IPS-18c (cell line): ENCODE measurements around the gene SPOP.
"Not testable (repeated sequence)": the region's sequence is repeated elsewhere in the genome, so short reads cannot be mapped to it uniquely, and the experiment has no call there.

Experiments used
- H3K4me3 ChIP-seq: 2 replicates; pipeline ENCODE4 v1.7.0; 2013; ENCODE audit warnings: low read depth, mild to moderate bottlenecking, low read length, moderate library complexity; ENCODE audit not compliant: insufficient read depth
- H3K9me3 ChIP-seq: one replicate; pipeline ENCODE4 v1.6.1; 2013; ENCODE audit warnings: mild to moderate bottlenecking, low read length, moderate library complexity; ENCODE audit not compliant: control insufficient read depth, insufficient read depth

SPOP gene

GRCh38 chr17:49574945-49575678 lies 102.8 kb downstream of the SPOP start:
- H3K9me3 ChIP-seq: no peaks in the 10 kb centered on the region
- H3K4me3 ChIP-seq: peak overlapping the region; percentile 87

DNA sequence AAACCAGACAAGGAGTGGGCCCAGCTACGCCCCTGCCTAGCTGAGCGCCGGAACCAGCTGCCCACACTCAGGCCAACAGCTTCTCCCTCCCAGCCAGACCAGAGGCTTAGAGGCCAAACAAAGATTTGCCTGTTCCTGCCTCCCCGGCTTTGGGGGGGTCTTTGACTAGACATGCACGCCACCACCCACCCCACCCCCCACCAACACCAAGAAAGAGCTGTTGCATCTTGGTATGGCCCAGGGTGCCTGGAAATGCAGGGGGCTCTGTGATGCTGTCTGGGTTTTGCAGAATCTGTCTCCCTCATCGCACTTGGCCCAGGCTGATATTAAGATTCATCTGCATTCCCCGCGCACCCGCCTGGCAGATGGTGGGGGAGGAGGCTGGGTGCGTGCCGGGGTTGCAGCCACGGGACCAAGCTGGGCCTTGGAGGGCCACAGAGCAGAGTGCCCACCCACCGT lies 103.5 kb downstream of the SPOP start:
- H3K9me3 ChIP-seq: no peaks in the 10 kb centered on the region
- H3K4me3 ChIP-seq: no peak overlapping the region

GRCh38 chr17:49573510-49574322 lies 104.2 kb downstream of the SPOP start:
- no peaks in the 10 kb centered on the region for H3K9me3 ChIP-seq
- no peak overlapping the region for H3K4me3 ChIP-seq

DNA sequence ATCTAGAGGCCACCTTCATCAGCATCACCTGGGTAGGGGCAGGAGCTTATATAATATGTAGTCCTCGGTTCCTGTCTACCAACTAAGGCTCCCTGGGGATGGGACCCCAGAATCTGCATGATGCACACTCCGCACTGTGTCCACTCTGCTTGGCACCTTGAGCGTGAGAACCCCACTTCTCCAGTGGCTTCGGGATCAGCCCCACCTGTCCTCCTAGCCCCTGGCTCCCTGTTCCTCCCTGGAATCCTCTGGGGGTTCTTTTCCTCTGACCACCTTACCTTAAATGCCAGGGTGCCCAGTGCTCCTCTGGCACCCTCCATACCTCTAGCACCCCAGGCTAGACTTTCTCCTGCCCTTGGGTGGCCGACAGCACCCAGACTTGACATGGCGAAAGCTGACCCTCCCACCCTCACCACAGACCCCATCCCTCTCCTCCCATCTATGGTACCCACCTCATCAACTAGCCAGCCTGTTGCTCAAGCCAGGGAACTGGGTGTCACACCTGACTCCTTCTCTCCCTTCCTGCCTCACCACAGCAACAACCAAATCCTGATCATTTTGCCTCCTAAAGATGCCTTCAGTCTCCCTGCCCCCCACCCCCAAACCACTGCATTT lies 105.0 kb downstream of the SPOP start:
- Histone ChIP-seq H3K9me3 (no peaks in the 10 kb centered on the region), H3K4me3 (no peak overlapping the region)

DNA sequence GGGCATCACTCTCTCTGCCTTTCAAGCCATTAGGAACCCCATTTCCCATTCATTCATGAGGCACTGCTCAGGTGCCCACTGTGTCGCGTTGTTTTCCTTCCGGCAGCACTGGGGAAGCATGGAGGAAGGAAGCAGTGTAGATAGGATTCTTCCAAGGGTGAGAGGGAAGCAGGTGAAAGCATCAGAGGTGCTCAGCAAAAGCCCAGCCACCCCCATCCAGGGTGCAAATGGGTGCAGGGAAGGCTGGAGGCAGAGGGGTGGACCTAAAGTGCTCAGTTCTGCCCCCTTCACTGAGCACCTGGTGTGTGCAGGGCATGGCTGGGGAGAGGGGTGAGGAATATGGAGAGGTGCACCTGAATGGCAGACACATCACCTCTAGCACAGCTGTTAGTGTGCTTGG lies 105.7 kb downstream of the SPOP start:
- Histone ChIP-seq H3K4me3 (no peak overlapping the region), H3K9me3 (no peaks in the 10 kb centered on the region)

DNA sequence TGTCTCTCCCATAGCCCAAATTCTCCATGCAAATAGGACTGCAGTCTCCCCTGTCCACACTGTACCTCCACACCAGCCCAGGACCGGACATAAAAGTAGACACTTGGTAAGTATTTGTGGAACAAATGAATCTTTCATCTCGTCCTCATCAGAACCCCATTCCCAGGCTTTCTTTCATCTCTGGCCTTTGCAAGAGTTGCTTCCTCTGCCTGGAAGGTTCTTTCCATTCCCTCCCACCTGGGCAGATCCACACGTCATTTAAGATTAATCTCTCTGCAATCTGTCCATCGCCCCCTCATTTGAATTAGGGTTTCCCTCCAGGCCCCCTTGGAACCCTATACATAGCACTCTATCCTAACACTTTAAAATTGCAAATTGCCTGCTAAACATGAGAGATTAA lies 106.1 kb downstream of the SPOP start:
- H3K4me3 ChIP-seq: no peak overlapping the region
- no peaks in the 10 kb centered on the region for H3K9me3 ChIP-seq

DNA sequence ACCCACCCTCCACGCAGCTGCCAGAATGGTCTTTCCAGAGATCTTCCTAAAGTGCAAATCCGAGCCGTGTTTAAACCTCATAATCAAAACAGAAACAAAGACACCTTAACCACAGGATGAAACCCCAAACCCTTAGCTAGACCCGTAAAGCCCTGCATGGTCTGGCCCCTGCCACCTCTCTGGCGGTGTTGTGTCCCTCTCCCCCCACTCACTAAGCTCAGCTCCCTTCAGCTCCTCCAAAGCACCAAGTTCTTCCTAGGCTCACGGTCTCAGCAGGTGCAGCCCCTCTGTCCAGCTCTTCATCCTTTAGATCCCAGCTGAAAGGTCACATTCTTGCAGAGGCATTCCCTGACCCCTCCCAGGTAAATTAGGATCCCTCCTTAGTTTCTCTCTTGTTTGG lies 106.6 kb downstream of the SPOP start:
- H3K9me3 ChIP-seq: no peaks in the 10 kb centered on the region
- no peak overlapping the region for H3K4me3 ChIP-seq

GRCh38 chr17:49570540-49571242 lies 107.2 kb downstream of the SPOP start:
- no peaks in the 10 kb centered on the region for H3K9me3 ChIP-seq
- peak overlapping the region; percentile 50 for H3K4me3 ChIP-seq

DNA sequence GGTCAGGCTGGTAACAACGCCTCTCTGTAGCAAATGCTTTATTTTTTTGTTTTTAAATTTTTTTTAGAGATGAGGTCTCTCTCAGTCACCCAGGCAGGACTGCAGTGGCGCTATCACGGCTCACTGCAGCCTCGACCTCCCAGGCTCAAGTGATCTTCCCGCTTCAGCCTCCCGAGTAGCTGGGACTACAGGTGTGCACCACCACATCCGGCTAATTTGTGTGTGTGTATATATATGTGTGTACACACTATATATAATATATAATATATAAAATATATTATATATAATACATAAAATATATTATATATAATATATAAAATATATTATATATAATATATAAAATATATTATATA lies 109.2 kb downstream of the SPOP start:
- H3K4me3 ChIP-seq, H3K9me3 ChIP-seq: not testable (repeated sequence)

DNA sequence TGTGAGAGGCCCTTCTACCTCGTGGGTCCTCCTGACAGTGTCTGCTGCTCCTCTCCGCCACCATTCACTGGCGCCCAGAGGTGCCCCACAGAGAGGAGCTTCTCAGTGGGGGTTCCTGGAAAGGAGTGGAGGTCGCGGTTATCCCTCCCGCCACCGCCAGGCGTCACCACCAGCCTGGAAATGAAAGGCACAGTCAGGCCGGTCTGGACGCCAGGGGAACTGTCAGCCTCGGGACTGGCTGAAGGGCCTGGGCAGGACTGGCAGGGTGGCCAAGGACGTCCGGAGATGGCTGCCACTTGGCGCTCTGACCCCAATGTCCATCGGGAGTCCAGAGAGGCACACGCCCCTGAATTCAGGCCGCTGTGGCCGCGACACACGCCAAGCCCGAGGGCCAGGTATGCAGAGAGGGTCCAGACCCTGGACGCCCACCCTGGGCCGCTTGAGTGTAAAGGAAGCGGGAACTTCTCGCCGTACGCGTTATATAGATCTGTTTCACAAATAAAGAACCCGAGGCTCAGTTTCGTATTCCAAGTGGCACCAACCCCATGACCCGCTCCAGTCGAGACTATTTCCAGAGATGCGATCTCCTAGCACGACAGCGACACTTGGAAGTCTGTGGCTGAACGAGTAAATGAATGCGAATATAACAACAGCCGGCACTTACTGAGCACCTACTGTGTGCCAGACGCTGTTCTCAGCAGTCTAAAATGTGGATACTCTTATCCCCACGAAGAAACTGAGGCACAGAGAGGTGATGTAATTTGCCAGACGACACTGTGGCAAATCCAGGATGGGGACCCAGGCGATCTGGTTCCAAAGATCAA lies 109.8 kb downstream of the SPOP start:
- H3K4me3 ChIP-seq: peak overlapping the region; percentile 34; the same call in 1 of the 2 replicates
- no peaks in the 10 kb centered on the region for H3K9me3 ChIP-seq

GRCh38 chr17:49567104-49567521 lies 110.8 kb downstream of the SPOP start:
- H3K4me3 ChIP-seq: no peak overlapping the region
- no peaks in the 10 kb centered on the region for H3K9me3 ChIP-seq

- no peak overlapping the region for H3K4me3 ChIP-seq
- H3K9me3 ChIP-seq: no peaks in the 10 kb centered on the region
These were observed 111.2 kb downstream of the SPOP start for GRCh38 chr17:49566668-49567071.

- no peak overlapping the region for H3K4me3 ChIP-seq
These were observed 111.9 kb downstream of the SPOP start for GRCh38 chr17:49565948-49566491.

GRCh38 chr17:49564638-49565037 lies 113.3 kb downstream of the SPOP start:
- Histone ChIP-seq H3K9me3 (no peaks in the 10 kb centered on the region), H3K4me3 (no peak overlapping the region)

More at GRCh38 chr17:49565948-49566491, 111.9 kb downstream of the SPOP start:
- no peaks in the 10 kb centered on the region for H3K9me3 ChIP-seq

GRCh38 chr17:49557312-49558024 lies 120.4 kb downstream of the SPOP start:
- Histone ChIP-seq H3K9me3 (no peaks in the 10 kb centered on the region), H3K4me3 (no peak overlapping the region)
